Gastroesophageal sphincter (tissue), 4 donors: ENCODE data around the gene TEX26. TPM values are rescaled to one million over a fixed set of nuclear protein-coding genes. Genes with fewer than 3 reads are reported as not detected.

Experiments used
- ATAC-seq: fragments of 150-250 bp; one replicate; pipeline ENCODE4 v1.9.1; 2016; ENCODE audit warnings: mild to moderate bottlenecking, moderate library complexity
- H3K27ac ChIP-seq, 4 donors: fragments of 200-600 bp; sonication (generic) in 3 of 4; 1 replicate in 3 of 4; 2 replicates in 1 of 4; pipeline ENCODE4 v1.5.1; 2016 to 2019
- H3K27me3 ChIP-seq: fragments of 200-600 bp; sonication (generic); one replicate; pipeline ENCODE4 v1.5.1; 2019
- H3K36me3 ChIP-seq, 2 donors: fragments of 200-600 bp; sonication (generic); one replicate each; pipeline ENCODE4 v1.5.1; 2019; ENCODE audit warnings: control low read depth in 1 of 2
- H3K4me1 ChIP-seq, 3 donors: fragments of 200-600 bp; sonication (generic); 1 replicate in 2 of 3; 2 replicates in 1 of 3; pipeline ENCODE4 v1.5.1; 2016 to 2019; ENCODE audit warnings: control low read depth in 2 of 3
- H3K4me3 ChIP-seq, 2 donors: fragments of 200-600 bp; sonication (generic); one replicate each; pipeline ENCODE4 v1.5.1; 2019; ENCODE audit warnings: mild to moderate bottlenecking in 1 of 2, moderate library complexity in 1 of 2
- H3K9me3 ChIP-seq, 3 donors: fragments of 200-600 bp; sonication (generic); one replicate each; pipeline ENCODE4 v1.5.1; 2017 to 2019; ENCODE audit warnings: control low read depth in 2 of 3
- EP300 ChIP-seq: sonication (generic); formaldehyde crosslinking; IDR thresholded peaks from one replicate; pipeline ENCODE4 v1.6.1; 2017; ENCODE audit warnings: antibody characterized with exemption, mild to moderate bottlenecking
- POLR2A ChIP-seq, 2 donors: fragments of 450-650 bp; IDR thresholded peaks; one replicate each; pipeline ENCODE4 v1.6.1; 2017; ENCODE audit warnings: antibody characterized with exemption in 2 of 2, mild to moderate bottlenecking in 2 of 2, moderate library complexity in 1 of 2
- POLR2AphosphoS5 ChIP-seq: sonication (generic); formaldehyde crosslinking; IDR thresholded peaks from one replicate; pipeline ENCODE4 v1.6.1; 2017; ENCODE audit warnings: antibody characterized with exemption
- WGBS, 2 donors: methylation state at CpG; one replicate each; pipeline ENCODE4 v1.1.5; 2018; ENCODE audit warnings: low coverage in 1 of 2; 5-methylcytosine and 5-hydroxymethylcytosine counted together
- total RNA-seq, 4 donors: library from RNA; depleted of rRNA; stranded (reverse); fragments of >200 nt; gene quantifications; one replicate each; pipeline ENCODE4 v1.1.0, GENCODE V29; 2016
- TF ChIP-seq, protein P1 (sequence below), 4 experiments: fragments of 200-600 bp in 2 of 4; fragments of 450-650 bp in 2 of 4; sonication (generic) in 1 of 4; IDR thresholded peaks; one replicate each; pipeline ENCODE4 v1.5.1; 2017 to 2019; ENCODE audit warnings: antibody characterized with exemption in 4 of 4, mild to moderate bottlenecking in 2 of 4, moderate library complexity in 2 of 4

The TEX26 gene
- total RNA-seq, 4 donors from 2014 or later: 0.27 to 1.7 TPM; not detected in 2

DNA sequence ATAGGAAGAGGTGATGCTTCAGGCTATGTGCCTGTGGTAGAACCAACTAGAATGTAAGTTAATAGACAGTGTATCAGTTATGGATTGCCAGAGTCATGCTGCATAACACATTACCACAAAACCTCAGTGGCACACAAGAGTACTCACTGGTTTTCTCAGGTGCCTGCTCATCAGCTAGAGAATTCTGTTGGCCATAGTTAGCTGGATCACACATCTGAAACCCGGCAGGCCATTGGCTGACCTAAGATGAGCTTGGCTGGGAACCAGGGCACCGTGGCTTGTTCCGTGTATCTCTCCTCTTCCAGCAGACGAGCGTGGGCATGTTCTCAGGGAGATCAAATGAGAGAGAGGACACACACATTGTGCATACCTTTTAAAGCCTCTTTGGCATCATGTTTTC lies 76.7 kb downstream of the TEX26 start:
- no peak overlapping the region for H3K4me3 ChIP-seq
- 76 to 90% methylated on average over 3 to 5 of the region's 5 CpGs for WGBS, 2 donors
- no peaks in the 10 kb centered on the region for H3K9me3 ChIP-seq
- peaks cover 0 to 10% (median 0%) of the 10 kb centered on the region in 3 donors for H3K4me1 ChIP-seq
- no peaks in the 10 kb centered on the region for H3K36me3 ChIP-seq
- no peak overlapping the region for H3K27ac ChIP-seq
- ATAC-seq: no peak
- TF ChIP-seq, protein P1, sequence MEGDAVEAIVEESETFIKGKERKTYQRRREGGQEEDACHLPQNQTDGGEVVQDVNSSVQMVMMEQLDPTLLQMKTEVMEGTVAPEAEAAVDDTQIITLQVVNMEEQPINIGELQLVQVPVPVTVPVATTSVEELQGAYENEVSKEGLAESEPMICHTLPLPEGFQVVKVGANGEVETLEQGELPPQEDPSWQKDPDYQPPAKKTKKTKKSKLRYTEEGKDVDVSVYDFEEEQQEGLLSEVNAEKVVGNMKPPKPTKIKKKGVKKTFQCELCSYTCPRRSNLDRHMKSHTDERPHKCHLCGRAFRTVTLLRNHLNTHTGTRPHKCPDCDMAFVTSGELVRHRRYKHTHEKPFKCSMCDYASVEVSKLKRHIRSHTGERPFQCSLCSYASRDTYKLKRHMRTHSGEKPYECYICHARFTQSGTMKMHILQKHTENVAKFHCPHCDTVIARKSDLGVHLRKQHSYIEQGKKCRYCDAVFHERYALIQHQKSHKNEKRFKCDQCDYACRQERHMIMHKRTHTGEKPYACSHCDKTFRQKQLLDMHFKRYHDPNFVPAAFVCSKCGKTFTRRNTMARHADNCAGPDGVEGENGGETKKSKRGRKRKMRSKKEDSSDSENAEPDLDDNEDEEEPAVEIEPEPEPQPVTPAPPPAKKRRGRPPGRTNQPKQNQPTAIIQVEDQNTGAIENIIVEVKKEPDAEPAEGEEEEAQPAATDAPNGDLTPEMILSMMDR (IDR thresholded peaks at IDR 0.05): no peak
- TF ChIP-seq POLR2AphosphoS5 (no peak), POLR2A (IDR thresholded peaks at IDR 0.05) (no peak), EP300 (no peak)
- H3K27me3 ChIP-seq: no peaks in the 10 kb centered on the region

- Histone ChIP-seq H3K4me3 (no peak overlapping the region), H3K9me3 (no peaks in the 10 kb centered on the region), H3K27me3 (no peaks in the 10 kb centered on the region), H3K27ac (no peak overlapping the region), H3K4me1 (peaks cover 0 to 10% (median 0%) of the 10 kb centered on the region in 3 donors), H3K36me3 (no peaks in the 10 kb centered on the region)
- ATAC-seq: no peak
- no peak for TF ChIP-seq POLR2A (IDR thresholded peaks at IDR 0.05)
- no peak for TF ChIP-seq EP300
- TF ChIP-seq, protein P1 (IDR thresholded peaks at IDR 0.05): no peak
- no peak for TF ChIP-seq POLR2AphosphoS5
- WGBS, 2 donors: 83 to 100% methylated on average over 1 to 2 of the region's 2 CpGs
Observed at GRCh38 chr13:31010296-31010695, 77.8 kb downstream of the TEX26 start.

- no peak for ATAC-seq
- no peaks in the 10 kb centered on the region for H3K36me3 ChIP-seq
- TF ChIP-seq POLR2A (IDR thresholded peaks at IDR 0.05) (no peak), POLR2AphosphoS5 (no peak), EP300 (no peak)
- TF ChIP-seq, protein P1 (IDR thresholded peaks at IDR 0.05): no peak
- H3K9me3 ChIP-seq: no peaks in the 10 kb centered on the region
- WGBS, 2 donors: 69 to 71% methylated on average over 5 of the region's 5 CpGs
- H3K27ac ChIP-seq: no peak overlapping the region
- H3K27me3 ChIP-seq: no peaks in the 10 kb centered on the region
- H3K4me1 ChIP-seq: peaks cover 0 to 10% (median 0%) of the 10 kb centered on the region in 3 donors
- no peak overlapping the region for H3K4me3 ChIP-seq
Observed at GRCh38 chr13:31011193-31011860, 78.9 kb downstream of the TEX26 start.

DNA sequence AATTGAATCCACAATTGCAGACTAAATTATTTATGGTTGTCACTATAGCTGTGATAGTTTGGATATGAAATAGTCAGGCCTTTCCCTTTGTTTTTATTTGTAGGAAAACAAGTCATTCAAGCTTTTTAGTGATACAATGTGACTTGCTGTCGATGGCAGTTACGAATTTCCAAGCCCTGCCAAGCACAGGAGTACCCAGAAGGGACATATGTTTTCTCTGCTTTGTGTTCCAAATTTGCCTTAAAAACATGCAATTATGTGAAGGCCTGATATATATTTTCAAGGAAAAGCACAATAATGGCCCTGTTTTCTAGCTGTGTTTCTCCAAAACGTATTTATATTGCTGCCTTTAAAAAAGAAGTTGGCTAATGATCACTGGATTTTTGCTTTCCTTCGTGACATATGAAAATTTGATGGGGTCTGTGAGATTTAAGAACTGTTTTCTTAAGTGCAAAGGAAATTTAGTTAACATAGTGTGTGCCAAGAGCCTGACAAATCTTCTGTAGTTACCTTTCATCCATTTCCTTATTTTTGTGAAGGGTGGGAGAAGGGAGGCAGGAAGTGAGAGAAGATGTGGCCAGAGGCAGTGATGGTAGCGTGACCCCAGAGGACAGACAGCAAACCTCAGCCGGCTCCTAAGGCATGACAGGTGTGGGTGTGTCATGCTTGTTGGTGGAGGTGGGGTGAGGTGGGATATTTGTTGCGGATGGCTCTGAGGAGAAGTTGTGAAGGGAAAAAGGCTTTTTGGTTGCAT lies 79.6 kb downstream of the TEX26 start:
- Histone ChIP-seq H3K36me3 (no peaks in the 10 kb centered on the region), H3K4me3 (no peak overlapping the region), H3K27ac (no peak overlapping the region), H3K9me3 (no peaks in the 10 kb centered on the region), H3K4me1 (peaks cover 0 to 10% (median 0%) of the 10 kb centered on the region in 3 donors), H3K27me3 (no peaks in the 10 kb centered on the region)
- no peak for ATAC-seq
- 81 to 82% methylated on average over 4 to 7 of the region's 7 CpGs for WGBS, 2 donors
- TF ChIP-seq EP300 (no peak), POLR2AphosphoS5 (no peak), POLR2A (IDR thresholded peaks at IDR 0.05) (no peak)
- TF ChIP-seq, protein P1 (IDR thresholded peaks at IDR 0.05): no peak
